Natural killer cell (primary cell): Measurements from ENCODE around the gene B3GNT5. TPM values are rescaled to one million over a fixed set of nuclear protein-coding genes. Genes with fewer than 3 reads are reported as not detected.

Source experiments
- ATAC-seq, 3 donors: fragments of 150-1000 bp in 2 of 3; fragments of 200-7000 bp in 1 of 3; cut with Tn5 transposase; 1 replicate in 1 of 3; 2 replicates in 2 of 3; pipeline ENCODE4 v1.10.0; 2021; ENCODE audit warnings: mild to moderate bottlenecking in 2 of 3, moderate library complexity in 2 of 3
- DNase-seq, 2 donors: peaks; one replicate each; pipeline versions ENCODE4 v3.0.0 to v3.0.0-alpha.2; 2013 to 2021; ENCODE audit warnings: mixed read lengths in 1 of 2
- H3K27ac ChIP-seq: one replicate; pipeline ENCODE4 v1.5.1; 2013; ENCODE audit warnings: mild to moderate bottlenecking, low read length
- H3K27me3 ChIP-seq: one replicate; pipeline ENCODE4 v1.6.1; 2013; ENCODE audit warnings: low read length; ENCODE audit not compliant: control insufficient read depth, insufficient read depth
- H3K36me3 ChIP-seq: one replicate; pipeline ENCODE4 v1.6.1; 2013; ENCODE audit warnings: low read length; ENCODE audit not compliant: control insufficient read depth, insufficient read depth
- H3K4me1 ChIP-seq: one replicate; pipeline ENCODE4 v1.6.1; 2013; ENCODE audit warnings: low read length; ENCODE audit not compliant: control insufficient read depth, insufficient read depth
- H3K4me3 ChIP-seq: one replicate; pipeline ENCODE4 v1.5.1; 2013; ENCODE audit warnings: low read length
- H3K9me3 ChIP-seq: one replicate; pipeline ENCODE4 v1.6.1; 2013; ENCODE audit warnings: low read length; ENCODE audit not compliant: control insufficient read depth, insufficient read depth
- H3K27ac Mint-ChIP-seq, 2 donors: one replicate each; pipeline ENCODE4 v1.8.0; 2022; ENCODE audit warnings: mild to moderate bottlenecking in 2 of 2, mixed read lengths in 2 of 2, moderate library complexity in 1 of 2
- H3K27me3 Mint-ChIP-seq, 2 donors: one replicate each; pipeline ENCODE4 v1.8.0; 2022; ENCODE audit warnings: low read depth in 2 of 2, mixed read lengths in 2 of 2
- H3K36me3 Mint-ChIP-seq: one replicate; pipeline ENCODE4 v1.8.0; 2022; ENCODE audit warnings: mixed read lengths
- H3K4me1 Mint-ChIP-seq, 2 donors: one replicate each; pipeline ENCODE4 v1.8.0; 2022; ENCODE audit warnings: mixed read lengths in 2 of 2
- H3K4me3 Mint-ChIP-seq: one replicate; pipeline ENCODE4 v1.8.0; 2022; ENCODE audit warnings: mild to moderate bottlenecking, moderate library complexity, mixed read lengths
- H3K9me3 Mint-ChIP-seq, 2 donors: one replicate each; pipeline ENCODE4 v1.8.0; 2022; ENCODE audit warnings: mixed read lengths in 2 of 2
- CTCF ChIP-seq: fragments of 200-600 bp; IDR thresholded peaks from one replicate; pipeline ENCODE4 v1.8.0; 2022; ENCODE audit warnings: antibody characterized with exemption
- WGBS: methylation state at CpG from one replicate; pipeline ENCODE4 v1.1.7; 2013; ENCODE audit warnings: missing lambda C conversion rate; ENCODE audit not compliant: insufficient coverage; 5-methylcytosine and 5-hydroxymethylcytosine counted together
- intact Hi-C: fragments of 100-400 bp; cut with micrococcal nuclease; formaldehyde crosslinking; loops from one replicate; pipeline ENCODE4 v1.14.2; 2022
- total RNA-seq, 4 donors: library from RNA; stranded (reverse); fragments of 120-200 nt in 1 of 4; gene quantifications; one replicate each; pipeline versions ENCODE4 v1.2.3 to v1.2.4, GENCODE V29; 2013 to 2022

Gene B3GNT5
- total RNA-seq, 3 donors from 2014 or later (not counting 1 experiment from before 2014, with no cell fraction given): 1.2 to 4.5 (median 3.4) TPM

- Histone ChIP-seq H3K27ac (no peak overlapping the region), H3K4me1 (no peaks in the 10 kb centered on the region), H3K9me3 (no peaks in the 10 kb centered on the region), H3K36me3 (no peaks in the 10 kb centered on the region), H3K27me3 (no peaks in the 10 kb centered on the region), H3K4me3 (no peak overlapping the region)
- 93% methylated on average over 4 of the region's 5 CpGs for WGBS
- Mint-ChIP-seq H3K4me1 (no peaks in the 10 kb centered on the region), H3K36me3 (no peaks in the 10 kb centered on the region), H3K4me3 (no peak overlapping the region), H3K27me3 (peaks cover 0 to 8% of the 10 kb centered on the region in 2 donors), H3K27ac (no peak overlapping the region), H3K9me3 (no peaks in the 10 kb centered on the region)
- no peak for TF ChIP-seq CTCF
- intact Hi-C loops: no loop called here
- DNase-seq (no peak), ATAC-seq (no peak)
Measured at GRCh38 chr3:183274609-183275008, 21.6 kb downstream of the B3GNT5 start.

GRCh38 chr3:183275418-183275817 is 22.4 kb downstream of the B3GNT5 start:
- no peak for TF ChIP-seq CTCF
- no peak overlapping the region for H3K27ac ChIP-seq
- no peak for ATAC-seq
- peak in 1 of 2 donors; percentile 45 for DNase-seq
- H3K36me3 ChIP-seq: no peaks in the 10 kb centered on the region
- no peaks in the 10 kb centered on the region for H3K27me3 ChIP-seq
- no peak overlapping the region for H3K27ac Mint-ChIP-seq
- 0% methylated on average over 1 of the region's 2 CpGs for WGBS
- no peaks in the 10 kb centered on the region for H3K4me1 ChIP-seq
- no peaks in the 10 kb centered on the region for H3K9me3 Mint-ChIP-seq
- peaks cover 0 to 8% of the 10 kb centered on the region in 2 donors for H3K27me3 Mint-ChIP-seq
- H3K4me3 ChIP-seq: no peak overlapping the region
- H3K4me1 Mint-ChIP-seq: no peaks in the 10 kb centered on the region
- H3K36me3 Mint-ChIP-seq: no peaks in the 10 kb centered on the region
- no peaks in the 10 kb centered on the region for H3K9me3 ChIP-seq
- H3K4me3 Mint-ChIP-seq: no peak overlapping the region
- intact Hi-C loops: no loop called here

- H3K9me3 ChIP-seq: no peaks in the 10 kb centered on the region
- Mint-ChIP-seq H3K36me3 (no peaks in the 10 kb centered on the region), H3K4me3 (no peak overlapping the region), H3K9me3 (no peaks in the 10 kb centered on the region), H3K27me3 (peaks cover 0 to 8% of the 10 kb centered on the region in 2 donors), H3K27ac (no peak overlapping the region), H3K4me1 (no peaks in the 10 kb centered on the region)
- intact Hi-C loops: no loop called here
- TF ChIP-seq CTCF: no peak
- no peak for DNase-seq
- H3K27me3 ChIP-seq: no peaks in the 10 kb centered on the region
- no peak for ATAC-seq
- H3K4me1 ChIP-seq: no peaks in the 10 kb centered on the region
- no peak overlapping the region for H3K27ac ChIP-seq
- H3K36me3 ChIP-seq: no peaks in the 10 kb centered on the region
- no peak overlapping the region for H3K4me3 ChIP-seq
- WGBS: 100% methylated on average over 2 of the region's 3 CpGs
Measured at GRCh38 chr3:183275937-183276336, 22.9 kb downstream of the B3GNT5 start.

- TF ChIP-seq CTCF: no peak
- no peak for ATAC-seq
- Mint-ChIP-seq H3K27ac (no peak overlapping the region), H3K4me3 (no peak overlapping the region), H3K36me3 (no peaks in the 10 kb centered on the region), H3K27me3 (peaks cover 0 to 5% of the 10 kb centered on the region in 2 donors), H3K4me1 (no peaks in the 10 kb centered on the region), H3K9me3 (no peaks in the 10 kb centered on the region)
- no peaks in the 10 kb centered on the region for H3K36me3 ChIP-seq
- DNase-seq: no peak
- H3K27ac ChIP-seq: no peak overlapping the region
- no peaks in the 10 kb centered on the region for H3K27me3 ChIP-seq
- no peaks in the 10 kb centered on the region for H3K9me3 ChIP-seq
- WGBS: 95% methylated on average over 5 of the region's 5 CpGs
- intact Hi-C loops: no loop called here
- no peaks in the 10 kb centered on the region for H3K4me1 ChIP-seq
- no peak overlapping the region for H3K4me3 ChIP-seq
Measured at GRCh38 chr3:183277260-183277659, 24.2 kb downstream of the B3GNT5 start.
